ENCODE measurements around the gene PROZ.

PROZ gene

GRCh38 chr13:113182046-113182445, 23.6 kb downstream of the PROZ start:
- no peak for DNase-seq

- no peak for DNase-seq
Measured at GRCh38 chr13:113183450-113184129, 25.1 kb downstream of the PROZ start.

- DNase-seq: no peak
Measured at GRCh38 chr13:113184568-113185440, 26.4 kb downstream of the PROZ start.

- DNase-seq: no peak
Measured at GRCh38 chr13:113186061-113186900, 27.8 kb downstream of the PROZ start.

GRCh38 chr13:113187263-113187669, 28.8 kb downstream of the PROZ start:
- peak; percentile 87 for DNase-seq

GRCh38 chr13:113187883-113188665, 29.6 kb downstream of the PROZ start:
- no peak for DNase-seq

- no peak for DNase-seq
Measured at GRCh38 chr13:113190181-113190580, 31.7 kb downstream of the PROZ start.

GRCh38 chr13:113192279-113192678, 33.8 kb downstream of the PROZ start:
- DNase-seq: no peak

GRCh38 chr13:113192902-113193301, 34.5 kb downstream of the PROZ start:
- DNase-seq: no peak

- no peak for DNase-seq
Measured at GRCh38 chr13:113195360-113195759, 36.9 kb downstream of the PROZ start.

GRCh38 chr13:113196970-113197737, 38.7 kb downstream of the PROZ start:
- DNase-seq: no peak

- no peak for DNase-seq
Measured at GRCh38 chr13:113201815-113202214, 43.4 kb downstream of the PROZ start.

GRCh38 chr13:113202912-113203311, 44.5 kb downstream of the PROZ start:
- no peak for DNase-seq

GRCh38 chr13:113203507-113204377, 45.3 kb downstream of the PROZ start:
- DNase-seq: no peak

- no peak for DNase-seq
Measured at GRCh38 chr13:113204378-113204734, 45.9 kb downstream of the PROZ start.

GRCh38 chr13:113205428-113205931, 47.0 kb downstream of the PROZ start:
- peak; percentile 12 for DNase-seq

- peak; percentile 46 for DNase-seq
Measured at GRCh38 chr13:113207460-113207859, 49.0 kb downstream of the PROZ start.

- peak; percentile 59 for DNase-seq
Measured at GRCh38 chr13:113207890-113208420, 49.5 kb downstream of the PROZ start.

- peak; percentile 93 for DNase-seq
Measured at GRCh38 chr13:113208421-113209335, 50.2 kb downstream of the PROZ start, which contains the start of gene PCID2. Gene PCID2 (minus strand): TSS chr13:113208669. CDS start chr13:113208634, 35 bp downstream.

All from hematopoietic multipotent progenitor cell treated with erythropoietin and hydrocortisone succinate and interleukin-3 and kit ligand, for 8 days (in vitro differentiated cells).